ENCODE data around the gene PRKRA.

GRCh38 chr2:178385595-178386148 is 65.3 kb downstream of the PRKRA start:
- no peak for TF ChIP-seq POLR2AphosphoS5 (IDR thresholded peaks at IDR 0.05; ENCODE audit: low read depth, low read length)
- no peak for TF ChIP-seq SIN3A (IDR thresholded peaks at IDR 0.05; ENCODE audit: borderline replicate concordance, insufficient read depth, low read length)
- no peak for TF ChIP-seq FOXP2 (optimal IDR thresholded peaks at IDR 0.05; ENCODE audit: borderline replicate concordance, extremely low read depth, extremely low read length, insufficient read depth)
- no peak for TF ChIP-seq TAF1 (IDR thresholded peaks at IDR 0.05; ENCODE audit: borderline replicate concordance, insufficient read depth, low read length)
- no peak for TF ChIP-seq REST (IDR thresholded peaks at IDR 0.05; ENCODE audit: insufficient read depth in 1 of 2, low read depth in 2 of 2, low read length in 2 of 2)
